Measurements from ENCODE around the gene TNFRSF25. TPM values are rescaled to one million over a fixed set of nuclear protein-coding genes. Genes with fewer than 3 reads are reported as not detected.
A peak's percentile ranks its signal among the peaks of the same experiment; 100 is the strongest.

TNFRSF25 gene
- total and polyA plus RNA-seq, 9 of the 15 experiments (the other 6 are each of a cell fraction or from before 2014, with no cell fraction given) = 0.24 to 0.49 TPM; not detected in 7

- 0 out of 2 replicates have a peak, but pooled peaks have one; percentile 22 for TF ChIP-seq HNRNPL (IDR thresholded peaks at IDR 0.05; ENCODE audit: low read depth, low read length)
- TF ChIP-seq L3MBTL2 (IDR thresholded peaks at IDR 0.05) = 0 out of 2 replicates have a peak, but pooled peaks have one; percentile 28
- TF ChIP-seq VEZF1 (CRISPR knock-in tag; IDR thresholded peaks at IDR 0.05) = peak; percentile 91
Observed at GRCh38 chr1:6440198-6441126, 25.5 kb downstream of the TNFRSF25 start (continued).

GRCh38 chr1:6438047-6438525 is 27.9 kb downstream of the TNFRSF25 start:
- Histone ChIP-seq H2AFZ (ENCODE audit: low read depth, low read length) (no peak overlapping the region), H3K36me3 (ENCODE audit: control insufficient read depth, insufficient read depth, low read length) (no peaks in the 10 kb centered on the region), H3K9me3 (replicated peaks; ENCODE audit: control insufficient read depth, insufficient read depth, low read depth, low read length) (no peaks in the 10 kb centered on the region), H3K27ac (ENCODE audit: extremely low read depth, low read depth, low read length) (no peak overlapping the region), H3K4me3 (no peak overlapping the region), H4K20me1 (replicated peaks; ENCODE audit: control insufficient read depth, insufficient read depth, low read length) (peaks cover 26% of the 10 kb centered on the region), H3K4me1 (replicated peaks in 1 of 2; ENCODE audit: control insufficient read depth in 2 of 2, insufficient read depth in 2 of 2, low read length in 2 of 2) (peaks cover 0 to 20% of the 10 kb centered on the region in 2 experiments; a peak in 2 of 5 replicates), H3K79me2 (ENCODE audit: control insufficient read depth, insufficient read depth, low read length) (no peaks in the 10 kb centered on the region), H3K9me1 (ENCODE audit: control insufficient read depth, insufficient read depth, low read length) (no peaks in the 10 kb centered on the region), H3K27me3 (ENCODE audit: control insufficient read depth in 2 of 2, insufficient read depth in 2 of 2, low read length in 2 of 2) (peaks cover 6 to 51% of the 10 kb centered on the region in 2 experiments; a peak in 4 of 5 replicates), H3K4me2 (ENCODE audit: insufficient read depth, low read length) (no peak overlapping the region), H3K9ac (ENCODE audit: insufficient read depth in 1 of 2, low read depth in 2 of 2, low read length in 2 of 2) (no peak overlapping the region)
- intact Hi-C loops (cut with micrococcal nuclease) (loop anchor here (1.0 to 5.0 kb wide), 5 partner anchors 15 to 192 kb away; no protein-coding TSS in a partner anchor), in situ Hi-C loops (cut with MboI) (no loop called here)
- POLR2A ChIA-PET = interaction anchor here (0.6 to 1.9 kb wide), 7 partner anchors 12 to 844 kb away, joined by 3 to 7 read pairs (median 4); no protein-coding TSS in a partner anchor
- FAIRE-seq (peak; percentile 87), DNase-seq (ENCODE audit: extremely low read depth in 1 of 4, low spot score in 3 of 4) (peak; percentile 79 to 90 (median 86)), ATAC-seq (peak; percentile 79)
- CTCF ChIA-PET (ENCODE audit: low intra/inter-chr PET ratio) = interaction anchor here (0.8 to 1.8 kb wide), 6 partner anchors 13 to 191 kb away, joined by 3 to 19 read pairs (median 7); partner anchors contain the start of gene ESPN
- WGBS (ENCODE audit: insufficient coverage, low coverage, missing lambda C conversion rate) = under 1% methylated on average over 5 of the region's 5 CpGs
- BruUV-seq (replicated peaks) = no TSS peak
- TF ChIP-seq PRDM10 (IDR thresholded peaks at IDR 0.05; ENCODE audit: partially characterized antibody) (no peak), NCOA4 (IDR thresholded peaks at IDR 0.05; ENCODE audit: partially characterized antibody) (no peak), ZC3H4 (CRISPR knock-in tag; IDR thresholded peaks at IDR 0.05; ENCODE audit: borderline replicate concordance) (no peak), ATF7 (IDR thresholded peaks at IDR 0.05) (peak; percentile 29; the same call in 1 of the 2 replicates), GATAD2B (IDR thresholded peaks at IDR 0.05; ENCODE audit: borderline replicate concordance) (no peak), NFATC3 (IDR thresholded peaks at IDR 0.05) (no peak), TAF1 (IDR thresholded peaks at IDR 0.05; ENCODE audit: control insufficient read depth, extremely low read depth, insufficient read depth, low read length, severe bottlenecking) (no peak), KLF16 (IDR thresholded peaks at IDR 0.05) (peak; percentile 70; the same call in 1 of the 2 replicates), CXXC5 (CRISPR knock-in tag; IDR thresholded peaks at IDR 0.05) (no peak)
